Dendritic cell treated with granulocyte-macrophage colony-stimulating factor and Interleukin-4, amounts not matched to agents 40 ng/mL and 50 ng/mL, for 4 days (primary cell): ENCODE measurements around the gene LRBA.
A peak's percentile ranks its signal among the peaks of the same experiment; 100 is the strongest.
"Not testable (repeated sequence)": the region's sequence is repeated elsewhere in the genome, so short reads cannot be mapped to it uniquely, and the experiment has no call there.

Experiments used
- H3K27ac Mint-ChIP-seq: one replicate; pipeline ENCODE4 v1.8.0; 2022; ENCODE audit warnings: mild to moderate bottlenecking, mixed read lengths
- H3K27me3 Mint-ChIP-seq: one replicate; pipeline ENCODE4 v1.8.0; 2022; ENCODE audit warnings: mild to moderate bottlenecking, mixed read lengths
- H3K36me3 Mint-ChIP-seq: one replicate; pipeline ENCODE4 v1.8.0; 2022; ENCODE audit warnings: low read depth, mixed read lengths
- H3K4me1 Mint-ChIP-seq: one replicate; pipeline ENCODE4 v1.8.0; 2022; ENCODE audit warnings: low read depth, mixed read lengths
- H3K4me3 Mint-ChIP-seq: one replicate; pipeline ENCODE4 v1.8.0; 2022; ENCODE audit warnings: mild to moderate bottlenecking, moderate library complexity, mixed read lengths
- H3K9me3 Mint-ChIP-seq: one replicate; pipeline ENCODE4 v1.8.0; 2022; ENCODE audit warnings: mixed read lengths
- intact Hi-C: fragments of 100-400 bp; cut with micrococcal nuclease; formaldehyde crosslinking; loops from one replicate; pipeline ENCODE4 v1.15.0; 2022

LRBA gene

GRCh38 chr4:151031831-151032605, 16.9 kb upstream of the LRBA start:
- intact Hi-C loops = no loop called here
- Mint-ChIP-seq H3K36me3 (no peaks in the 10 kb centered on the region), H3K4me1 (peaks cover 16% of the 10 kb centered on the region), H3K27me3 (peaks cover 3% of the 10 kb centered on the region), H3K27ac (no peak overlapping the region), H3K9me3 (no peaks in the 10 kb centered on the region), H3K4me3 (peak overlapping the region; percentile 64)

GRCh38 chr4:151029537-151029936, 14.5 kb upstream of the LRBA start:
- intact Hi-C loops = no loop called here
- Mint-ChIP-seq H3K36me3 (no peaks in the 10 kb centered on the region), H3K9me3 (no peaks in the 10 kb centered on the region), H3K4me3 (no peak overlapping the region), H3K27ac (no peak overlapping the region), H3K27me3 (no peaks in the 10 kb centered on the region), H3K4me1 (peaks cover 15% of the 10 kb centered on the region)

- H3K9me3 Mint-ChIP-seq, H3K36me3 Mint-ChIP-seq, H3K4me3 Mint-ChIP-seq, H3K27me3 Mint-ChIP-seq, H3K27ac Mint-ChIP-seq, intact Hi-C loops: not testable (repeated sequence)
- peaks cover 15% of the 10 kb centered on the region for H3K4me1 Mint-ChIP-seq
Observed at GRCh38 chr4:151029006-151029405, 13.9 kb upstream of the LRBA start.

GRCh38 chr4:151025759-151026158, 10.7 kb upstream of the LRBA start:
- Mint-ChIP-seq H3K27me3 (no peaks in the 10 kb centered on the region), H3K4me1 (no peaks in the 10 kb centered on the region), H3K4me3 (no peak overlapping the region), H3K36me3 (no peaks in the 10 kb centered on the region), H3K9me3 (no peaks in the 10 kb centered on the region), H3K27ac (no peak overlapping the region)
- intact Hi-C loops = no loop called here

- Mint-ChIP-seq H3K27me3 (no peaks in the 10 kb centered on the region), H3K4me1 (no peaks in the 10 kb centered on the region), H3K27ac (no peak overlapping the region), H3K36me3 (no peaks in the 10 kb centered on the region), H3K9me3 (no peaks in the 10 kb centered on the region), H3K4me3 (no peak overlapping the region)
- intact Hi-C loops = no loop called here
Observed at GRCh38 chr4:151022586-151022985, 7.5 kb upstream of the LRBA start.

GRCh38 chr4:151021637-151022334, 6.7 kb upstream of the LRBA start:
- no peak overlapping the region for H3K4me3 Mint-ChIP-seq
- intact Hi-C loops = no loop called here
- no peak overlapping the region for H3K27ac Mint-ChIP-seq
- H3K4me1 Mint-ChIP-seq = peaks cover under 1% of the 10 kb centered on the region
- no peaks in the 10 kb centered on the region for H3K9me3 Mint-ChIP-seq
- H3K36me3 Mint-ChIP-seq = no peaks in the 10 kb centered on the region
- no peaks in the 10 kb centered on the region for H3K27me3 Mint-ChIP-seq

- Mint-ChIP-seq H3K4me3 (peak overlapping the region; percentile 100), H3K27ac (peak overlapping the region; percentile 92), H3K36me3 (peaks cover 15% of the 10 kb centered on the region), H3K9me3 (no peaks in the 10 kb centered on the region), H3K4me1 (peaks cover 24% of the 10 kb centered on the region), H3K27me3 (peaks cover 5% of the 10 kb centered on the region)
- intact Hi-C loops = loop anchor here (5.0 kb wide), 1 partner anchor 82 kb away; the partner anchor contains the start of gene RPS3A
Observed at GRCh38 chr4:151015459-151016347, 619 bp upstream of the LRBA start.

- Mint-ChIP-seq H3K4me1 (peaks cover 24% of the 10 kb centered on the region), H3K27me3 (peaks cover 5% of the 10 kb centered on the region), H3K27ac (no peak overlapping the region), H3K4me3 (peak overlapping the region; percentile 100), H3K9me3 (no peaks in the 10 kb centered on the region), H3K36me3 (peaks cover 15% of the 10 kb centered on the region)
- intact Hi-C loops = no loop called here
Observed at GRCh38 chr4:151013944-151014343, 1.1 kb downstream of the LRBA start.

GRCh38 chr4:151013491-151013890, 1.6 kb downstream of the LRBA start:
- intact Hi-C loops = no loop called here
- no peaks in the 10 kb centered on the region for H3K9me3 Mint-ChIP-seq
- no peak overlapping the region for H3K4me3 Mint-ChIP-seq
- peaks cover 15% of the 10 kb centered on the region for H3K36me3 Mint-ChIP-seq
- no peak overlapping the region for H3K27ac Mint-ChIP-seq
- H3K4me1 Mint-ChIP-seq = peaks cover 24% of the 10 kb centered on the region
- H3K27me3 Mint-ChIP-seq = peaks cover 5% of the 10 kb centered on the region

- Mint-ChIP-seq H3K27ac (no peak overlapping the region), H3K4me1 (peaks cover 24% of the 10 kb centered on the region), H3K9me3 (no peaks in the 10 kb centered on the region), H3K27me3 (peaks cover 5% of the 10 kb centered on the region), H3K36me3 (peaks cover 15% of the 10 kb centered on the region), H3K4me3 (no peak overlapping the region)
- intact Hi-C loops = no loop called here
Observed at GRCh38 chr4:151012820-151013219, 2.3 kb downstream of the LRBA start.

- peaks cover 24% of the 10 kb centered on the region for H3K4me1 Mint-ChIP-seq
- intact Hi-C loops = no loop called here
- H3K9me3 Mint-ChIP-seq = no peaks in the 10 kb centered on the region
- H3K4me3 Mint-ChIP-seq = no peak overlapping the region
- H3K27ac Mint-ChIP-seq = no peak overlapping the region
- H3K27me3 Mint-ChIP-seq = peaks cover 5% of the 10 kb centered on the region
- H3K36me3 Mint-ChIP-seq = peaks cover 15% of the 10 kb centered on the region
Observed at GRCh38 chr4:151012376-151012775, 2.7 kb downstream of the LRBA start.

GRCh38 chr4:151004222-151004621, 10.9 kb downstream of the LRBA start:
- intact Hi-C loops = no loop called here
- peaks cover 2% of the 10 kb centered on the region for H3K4me1 Mint-ChIP-seq
- no peak overlapping the region for H3K27ac Mint-ChIP-seq
- H3K27me3 Mint-ChIP-seq = no peaks in the 10 kb centered on the region
- H3K9me3 Mint-ChIP-seq = no peaks in the 10 kb centered on the region
- H3K36me3 Mint-ChIP-seq = no peaks in the 10 kb centered on the region
- H3K4me3 Mint-ChIP-seq = no peak overlapping the region

GRCh38 chr4:151000747-151001429, 14.2 kb downstream of the LRBA start:
- intact Hi-C loops = no loop called here
- no peak overlapping the region for H3K27ac Mint-ChIP-seq
- H3K4me3 Mint-ChIP-seq = no peak overlapping the region
- H3K4me1 Mint-ChIP-seq = peaks cover 9% of the 10 kb centered on the region
- no peaks in the 10 kb centered on the region for H3K36me3 Mint-ChIP-seq
- H3K9me3 Mint-ChIP-seq = no peaks in the 10 kb centered on the region
- no peaks in the 10 kb centered on the region for H3K27me3 Mint-ChIP-seq
